Hematopoietic multipotent progenitor cell (in vitro differentiated cells): ENCODE data around the gene HOTAIR. TPM values are rescaled to one million over a fixed set of nuclear protein-coding genes. Genes with fewer than 3 reads are reported as not detected.

ENCODE experiments used
- DNase-seq, 3 donors: peaks; one replicate each; pipeline ENCODE4 v3.0.0-alpha.2; 2011 to 2015; ENCODE audit warnings: low read depth in 2 of 3, low spot score in 2 of 3
- total RNA-seq: library from RNA; depleted of rRNA; stranded (reverse); fragments of >200 nt; gene quantifications from one replicate; pipeline ENCODE4 v1.2.3, GENCODE V29; 2012

Gene HOTAIR
- total RNA-seq, 1 donor: not detected

GRCh38 chr12:53976823-53977595 is 2.3 kb upstream of the HOTAIR start:
- DNase-seq: no peak

GRCh38 chr12:53976172-53976822 is 1.5 kb upstream of the HOTAIR start:
- no peak for DNase-seq

DNA sequence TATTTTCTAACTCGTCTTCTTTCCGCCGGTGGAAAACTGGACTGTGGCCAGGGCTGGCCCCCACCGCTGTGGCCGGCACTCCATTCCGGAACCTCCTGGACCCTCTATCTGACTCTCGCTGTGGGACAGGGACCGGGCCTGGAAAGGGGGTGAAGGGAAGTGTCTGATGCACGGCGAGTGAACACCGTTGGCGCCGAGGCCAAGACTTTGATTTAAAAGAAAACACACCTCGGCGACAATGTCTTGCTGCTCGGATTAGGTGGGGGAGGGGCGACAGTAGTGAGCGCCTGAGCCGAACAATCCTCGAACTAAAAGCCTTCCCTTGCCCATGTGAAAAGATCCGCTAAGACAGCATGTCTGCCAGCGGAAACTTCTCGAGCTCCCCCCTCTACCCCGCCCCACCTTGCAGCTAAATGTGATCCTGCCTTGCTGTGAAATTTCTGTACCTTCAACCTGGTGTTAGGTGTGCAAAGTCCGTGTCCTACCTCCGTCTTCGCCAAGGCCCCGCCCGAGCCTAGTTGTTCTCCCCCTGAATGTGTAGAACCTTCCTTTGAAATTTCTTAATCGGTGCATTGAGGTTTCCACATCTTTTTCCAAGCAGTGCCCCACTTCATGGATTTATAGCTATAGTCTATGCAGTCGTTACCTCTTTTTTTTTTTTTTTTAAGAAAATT is 862 bp upstream of the HOTAIR start:
- no peak for DNase-seq

DNA sequence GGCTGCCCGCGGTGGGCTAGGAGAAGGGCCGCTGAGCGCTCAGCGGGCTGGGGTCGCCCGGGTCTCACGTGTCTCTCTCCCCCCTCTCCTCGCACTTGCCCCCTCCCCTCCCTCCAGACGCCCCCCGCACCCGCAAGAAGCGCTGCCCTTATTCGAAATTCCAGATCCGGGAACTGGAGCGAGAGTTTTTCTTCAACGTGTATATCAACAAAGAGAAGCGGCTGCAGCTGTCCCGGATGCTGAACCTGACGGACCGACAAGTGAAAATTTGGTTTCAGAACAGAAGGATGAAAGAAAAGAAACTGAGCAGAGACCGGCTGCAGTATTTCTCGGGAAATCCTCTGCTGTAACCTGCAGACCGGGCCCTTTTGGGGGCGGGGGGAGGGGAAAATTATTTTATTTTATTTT is 314 bp upstream of the HOTAIR start:
- no peak for DNase-seq

GRCh38 chr12:53973236-53974042 is 1.3 kb downstream of the HOTAIR start:
- no peak for DNase-seq

GRCh38 chr12:53972722-53973235 is 2.0 kb downstream of the HOTAIR start, which contains the start of gene HOXC11:
Gene HOXC11, plus strand, starts transcription at chr12:53973126. Its CDS starts 116 bp downstream, at chr12:53973242.
- DNase-seq: no peak

DNA sequence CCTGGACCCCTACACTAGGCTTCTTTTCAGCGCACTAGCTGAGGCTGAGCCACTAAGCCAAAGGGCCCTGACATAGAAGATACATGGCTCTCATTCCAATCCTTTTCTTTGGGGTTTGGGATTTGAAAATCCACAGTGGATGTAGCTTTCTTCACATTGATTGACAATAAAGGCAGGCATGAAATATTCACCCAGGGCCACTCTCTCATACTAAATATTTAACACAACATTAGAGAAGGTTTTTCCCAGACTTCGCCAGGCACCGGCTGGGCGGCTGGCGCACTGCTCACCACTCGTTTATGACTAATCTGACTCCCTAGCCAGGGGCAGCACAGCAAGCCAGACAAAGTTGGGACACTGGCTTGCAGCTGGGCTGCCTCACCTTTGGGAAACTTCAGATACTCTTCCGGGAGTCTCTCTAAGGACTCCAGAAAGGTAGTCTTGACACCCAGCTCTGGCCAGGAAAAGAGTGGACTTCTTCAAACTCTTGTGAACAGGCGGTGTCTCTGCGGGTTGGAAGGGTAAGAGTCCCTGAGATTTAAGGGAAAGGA is 2.5 kb downstream of the HOTAIR start:
- no peak for DNase-seq

DNA sequence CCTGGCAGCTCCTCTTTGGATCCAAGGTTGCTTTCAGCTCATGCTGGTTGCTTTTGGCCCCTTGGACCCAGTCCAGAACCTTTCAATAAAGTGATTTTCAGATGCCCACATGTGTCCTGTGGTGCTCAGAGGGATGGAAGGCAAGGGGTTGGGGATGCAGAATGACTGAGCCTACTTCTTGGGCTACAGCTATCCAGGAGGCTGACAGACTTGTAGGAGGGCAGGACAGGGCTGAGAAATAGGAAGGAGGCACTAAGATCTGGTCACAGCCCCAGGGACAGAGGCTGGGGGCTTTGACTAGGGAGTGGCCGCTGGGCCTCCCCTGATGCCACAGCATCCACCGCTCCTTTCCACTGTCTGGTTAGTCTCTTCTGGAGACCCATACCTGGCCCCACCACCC is 3.1 kb downstream of the HOTAIR start:
- no peak for DNase-seq

DNA sequence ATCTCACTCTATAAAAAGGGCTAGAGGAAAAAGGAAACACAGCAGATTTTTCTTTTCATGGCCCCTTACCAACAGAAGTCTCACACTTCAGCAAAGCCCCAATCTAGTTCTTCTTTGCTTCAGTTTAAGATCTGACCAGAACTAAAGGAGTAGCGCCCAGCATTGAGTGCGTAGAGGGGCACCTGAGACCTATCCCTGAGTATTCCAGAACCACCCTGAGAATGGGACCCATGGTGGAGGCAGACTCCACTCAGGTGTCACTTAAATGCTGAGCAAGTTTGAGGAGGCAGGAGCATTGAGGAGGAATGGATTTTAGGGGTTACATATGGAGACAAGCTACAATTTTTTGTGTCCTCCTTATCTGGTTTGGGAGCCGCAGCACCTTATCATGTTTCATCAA is 3.6 kb downstream of the HOTAIR start:
- DNase-seq: no peak

GRCh38 chr12:53970451-53970850 is 4.3 kb downstream of the HOTAIR start:
- no peak for DNase-seq

- DNase-seq: no peak
Observed at GRCh38 chr12:53969588-53970259, 5.0 kb downstream of the HOTAIR start.

DNA sequence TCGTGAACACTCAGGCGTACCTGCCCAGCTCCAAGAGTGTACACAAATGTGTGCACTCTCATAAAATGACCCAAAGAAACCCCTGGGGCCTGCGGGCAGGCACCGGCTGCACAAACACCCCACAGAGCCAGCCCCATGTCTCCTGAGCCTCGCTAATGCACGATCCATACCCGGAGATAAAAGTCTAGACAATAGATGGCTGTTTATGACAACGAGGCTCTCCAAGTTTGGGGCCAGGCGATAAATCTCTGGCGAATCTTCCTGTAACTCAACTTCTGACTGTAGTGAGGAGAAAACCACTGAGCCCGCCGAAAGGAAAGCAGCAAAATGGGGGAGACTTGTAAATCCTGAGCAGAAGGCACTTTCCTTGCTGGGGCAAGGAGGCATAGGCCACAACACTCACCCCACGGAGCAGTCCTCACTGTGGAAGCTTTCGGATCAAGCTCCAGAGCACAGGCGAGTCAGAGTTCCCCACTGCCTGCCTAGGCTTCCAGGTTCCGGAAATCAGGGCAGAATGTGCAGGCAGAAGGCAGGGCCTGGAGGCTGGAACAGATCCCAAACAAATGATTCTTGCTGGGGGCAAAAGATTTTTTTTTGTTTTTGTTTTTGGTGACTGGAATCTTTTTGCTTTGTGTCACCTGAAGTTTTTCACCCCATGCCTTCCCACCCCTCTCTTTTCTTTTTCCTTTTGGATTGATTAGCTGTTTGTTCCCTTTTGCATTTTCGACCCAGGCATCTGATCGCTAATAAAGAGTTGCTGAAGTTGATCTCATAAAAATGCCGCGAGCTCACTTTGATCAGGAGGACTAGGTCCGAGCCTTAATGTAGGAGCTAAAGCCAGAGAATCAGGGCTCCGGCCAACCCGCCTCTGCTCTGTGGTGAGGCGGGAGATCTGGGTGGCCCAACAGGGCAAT is 6.3 kb downstream of the HOTAIR start:
- DNase-seq: no peak

DNA sequence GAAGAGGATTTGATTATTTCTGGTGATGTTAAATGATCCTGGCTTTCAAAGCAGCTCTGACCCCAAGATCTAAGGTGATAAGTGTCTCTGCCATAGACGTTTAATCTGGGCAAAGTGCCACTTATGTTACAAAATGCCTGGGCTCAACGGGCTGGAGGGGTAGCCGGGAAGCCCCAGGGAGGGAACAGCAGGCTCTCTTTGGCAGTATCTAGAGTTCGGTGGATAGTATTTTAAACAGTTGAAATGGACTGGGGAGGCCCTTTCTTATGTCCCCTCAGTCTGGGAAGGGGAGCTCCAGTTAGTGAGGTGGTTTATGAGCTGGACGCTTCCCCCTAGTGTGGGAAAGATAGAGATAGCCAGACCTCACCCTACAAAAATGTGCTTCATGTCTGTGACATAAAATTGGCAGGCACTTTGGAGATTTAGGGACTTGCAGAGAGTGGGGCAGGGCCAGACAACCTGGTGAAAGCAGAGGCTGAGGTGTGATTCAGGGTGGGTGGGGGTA is 7.3 kb downstream of the HOTAIR start:
- DNase-seq: no peak

DNA sequence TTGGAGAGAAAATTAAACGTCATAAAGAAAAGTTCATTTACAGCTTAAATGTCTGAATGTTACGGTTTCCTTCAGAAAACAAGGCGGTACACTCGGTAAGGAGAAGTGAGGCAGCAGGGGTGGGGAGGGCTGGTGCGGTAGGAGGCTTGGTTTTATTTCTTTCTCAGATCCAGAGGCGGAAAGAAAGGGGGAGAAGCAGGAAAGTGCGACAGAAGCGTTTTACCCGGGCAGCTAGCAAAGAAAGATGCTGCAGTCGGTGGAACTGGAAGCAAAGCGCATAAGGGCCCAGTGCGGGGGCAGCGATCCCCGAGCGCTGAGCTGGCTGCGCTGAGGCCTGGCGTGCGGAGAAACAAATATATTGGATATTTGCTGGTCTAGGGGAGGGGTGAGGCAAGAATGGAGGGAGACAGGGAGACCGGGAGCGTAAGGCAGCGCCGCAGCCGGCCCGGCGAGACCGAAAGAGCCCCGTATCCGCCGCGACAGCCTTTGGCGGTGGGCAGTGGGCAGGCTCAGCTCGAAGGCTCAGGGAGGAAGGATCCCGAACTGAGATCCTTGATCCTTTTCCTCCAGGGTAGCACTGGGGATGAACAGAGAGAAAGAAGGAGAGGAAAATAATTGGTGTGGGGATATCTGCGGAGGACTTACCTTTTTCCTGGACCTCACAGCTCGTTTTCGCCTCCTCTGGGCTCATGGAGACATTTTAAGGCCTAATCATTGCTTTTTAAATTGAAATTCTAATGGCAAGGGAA is 8.2 kb downstream of the HOTAIR start:
- no peak for DNase-seq

DNA sequence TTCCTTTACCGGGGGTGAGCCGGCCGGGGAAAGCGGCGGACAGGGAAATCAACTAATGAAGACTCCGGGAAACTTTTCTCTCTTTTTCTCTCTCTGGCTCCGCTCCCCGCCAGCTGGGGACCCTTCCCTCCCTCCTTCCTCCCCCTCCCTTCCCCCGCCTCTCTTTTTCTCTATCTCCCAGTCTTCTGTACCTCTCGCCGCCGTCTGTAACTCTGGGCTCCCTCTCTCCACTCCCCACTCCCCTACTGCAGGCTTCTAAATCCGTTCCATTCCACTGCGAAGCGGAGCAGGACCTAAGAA is 8.7 kb downstream of the HOTAIR start:
- DNase-seq: no peak

- DNase-seq: no peak
Observed at GRCh38 chr12:53965281-53966084, 9.3 kb downstream of the HOTAIR start.

- no peak for DNase-seq
Observed at GRCh38 chr12:53964315-53964713, 10.4 kb downstream of the HOTAIR start.
